PC-3 (cell line): Measurements from ENCODE around the gene FHAD1. TPM values are rescaled to one million over a fixed set of nuclear protein-coding genes. Genes with fewer than 3 reads are reported as not detected.

Source experiments
- ATAC-seq: fragments of 200-7000 bp; cut with Tn5 transposase; 2 replicates; pipeline ENCODE4 v1.9.1; 2020; ENCODE audit warnings: mild to moderate bottlenecking, moderate library complexity
- BruUV-seq: library from RNA; stranded (reverse); fragments of 400-500 nt; replicated peaks from 2 replicates; lab custom pipeline; 2021; lab: Mats Ljungman, UMichigan
- CTCF ChIA-PET: fragments of 300-600 bp; sonication (Branson Sonifier 250); formaldehyde crosslinking; loops from one replicate; lab custom pipeline; 2022; ENCODE audit warnings: antibody characterized with exemption; lab: Charles Lee
- POLR2A ChIA-PET: fragments of 300-600 bp; sonication (Branson Sonifier 250); formaldehyde crosslinking; loops from one replicate; lab custom pipeline; 2022; ENCODE audit warnings: antibody characterized with exemption; ENCODE audit not compliant: unreplicated experiment; lab: Charles Lee
- DNase-seq: peaks from one replicate; pipeline ENCODE4 v3.0.0-alpha.2; 2015
- H2AFZ ChIP-seq: fragments of 300-600 bp; sonication (generic); 2 replicates; pipeline ENCODE4 v1.6.0; 2016; ENCODE audit warnings: antibody characterized with exemption, low read length
- H3F3A ChIP-seq: fragments of 300-600 bp; sonication (generic); one replicate; pipeline ENCODE4 v1.6.0; 2017; ENCODE audit warnings: antibody characterized with exemption, low read length, control low read depth, mild to moderate bottlenecking; ENCODE audit not compliant: unreplicated experiment
- H3K27ac ChIP-seq: fragments of 300-600 bp; sonication (generic); 2 replicates; pipeline ENCODE4 v1.5.1; 2016; ENCODE audit warnings: mild to moderate bottlenecking, low read length
- H3K27me3 ChIP-seq: fragments of 300-600 bp; sonication (generic); 2 replicates; pipeline ENCODE4 v1.6.1; 2016; ENCODE audit warnings: low read length, mixed read lengths
- H3K36me3 ChIP-seq: fragments of 300-600 bp; sonication (generic); 2 replicates; pipeline ENCODE4 v1.6.1; 2016; ENCODE audit warnings: low read depth, mixed run types, low read length, mixed read lengths
- H3K4me1 ChIP-seq: fragments of 300-600 bp; sonication (generic); 2 replicates; pipeline ENCODE4 v1.5.1; 2016; ENCODE audit warnings: low read length; ENCODE audit not compliant: insufficient read depth
- H3K4me2 ChIP-seq: fragments of 300-600 bp; sonication (generic); 2 replicates; pipeline ENCODE4 v1.6.0; 2016; ENCODE audit warnings: low read length
- H3K4me3 ChIP-seq: fragments of 300-600 bp; sonication (generic); 2 replicates; pipeline ENCODE4 v1.5.1; 2016; ENCODE audit warnings: mild to moderate bottlenecking, low read length, mixed read lengths
- H3K79me2 ChIP-seq: fragments of 300-600 bp; sonication (generic); 2 replicates; pipeline ENCODE4 v1.6.1; 2017; ENCODE audit warnings: low read length, mixed read lengths
- H3K9ac ChIP-seq: fragments of 300-600 bp; sonication (generic); 2 replicates; pipeline ENCODE4 v1.6.0; 2016; ENCODE audit warnings: mild to moderate bottlenecking, low read length
- H3K9me2 ChIP-seq: fragments of 300-600 bp; sonication (generic); replicated peaks from 2 replicates; pipeline ENCODE4 v1.6.1; 2016; ENCODE audit warnings: mixed run types, low read length, mixed read lengths
- H3K9me3 ChIP-seq: fragments of 300-600 bp; sonication (generic); 2 replicates; pipeline ENCODE4 v1.6.1; 2016; ENCODE audit warnings: low read length, mixed read lengths
- H4K20me1 ChIP-seq: fragments of 300-600 bp; sonication (generic); 2 replicates; pipeline ENCODE4 v1.6.1; 2016; ENCODE audit warnings: low read length, mixed read lengths
- EZH2 ChIP-seq: fragments of 300-600 bp; sonication (generic); IDR thresholded peaks from one replicate; pipeline ENCODE4 v1.6.1; 2017; ENCODE audit warnings: antibody characterized with exemption, mild to moderate bottlenecking, low read length; ENCODE audit not compliant: unreplicated experiment
- EZH2phosphoT487 ChIP-seq: fragments of 300-600 bp; sonication (generic); IDR thresholded peaks from 2 replicates; pipeline ENCODE4 v1.6.1; 2018; ENCODE audit warnings: mild to moderate bottlenecking, antibody characterized with exemption, low read length, borderline replicate concordance
- intact Hi-C: fragments of 100-400 bp; cut with micrococcal nuclease; formaldehyde crosslinking; loops from 2 replicates; pipeline ENCODE4 v1.9.0; 2023
- total RNA-seq: library from RNA; depleted of rRNA; stranded (reverse); fragments of >200 nt; gene quantifications from 2 replicates; pipeline ENCODE4 v1.2.3, GENCODE V29; 2014
- TF ChIP-seq, protein P1 (sequence below): fragments of 300-600 bp; sonication (generic); conservative IDR thresholded peaks from 2 replicates; pipeline ENCODE4 v1.5.1; 2017; ENCODE audit warnings: antibody characterized with exemption, low read depth, mild to moderate bottlenecking, low read length

FHAD1 gene
- total RNA-seq, 1 experiment from 2014 or later, result 0.95 TPM

DNA sequence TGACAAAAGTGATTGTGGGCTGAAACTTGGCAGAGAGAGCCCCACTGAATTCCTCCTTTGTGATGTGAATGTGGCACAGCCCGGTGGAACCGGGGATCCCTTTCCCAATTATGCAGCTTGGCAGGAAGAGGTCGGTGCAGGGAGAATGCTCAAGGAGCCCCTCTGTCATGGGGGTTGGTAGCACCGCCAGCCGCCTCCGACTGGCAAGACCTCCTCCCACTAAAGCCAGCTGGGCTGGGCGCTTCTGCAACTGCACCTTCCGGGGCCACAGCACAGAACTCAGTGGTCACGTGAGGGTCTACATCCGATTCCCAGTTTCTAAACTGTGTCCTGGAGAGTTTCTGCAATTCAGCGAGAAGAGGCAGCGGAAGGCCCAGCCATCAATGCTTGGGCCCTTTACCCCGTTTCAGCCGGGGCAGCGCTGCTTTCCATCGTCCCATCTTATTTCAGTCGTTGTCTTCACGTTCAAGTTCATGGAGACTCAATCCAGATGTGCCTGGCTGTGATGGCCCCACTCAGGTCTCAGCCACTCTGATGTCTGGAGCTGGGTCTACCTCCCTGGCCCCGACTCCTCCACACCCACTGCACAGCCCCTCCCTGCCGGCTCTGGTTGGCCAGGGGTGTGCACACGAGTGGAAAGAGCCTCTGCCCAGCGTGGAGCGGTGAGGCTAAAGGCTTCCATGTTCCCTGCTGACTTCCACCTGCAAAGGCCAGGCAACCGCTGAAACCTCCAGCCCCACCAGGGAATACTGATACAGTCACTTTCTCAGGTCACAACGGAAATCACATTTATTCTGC is 39.8 kb upstream of the FHAD1 start:
- DNase-seq (no peak), ATAC-seq (no peak)
- H3F3A ChIP-seq, result no peaks in the 10 kb centered on the region
- BruUV-seq, result no TSS peak
- no peaks in the 10 kb centered on the region for H4K20me1 ChIP-seq
- H3K36me3 ChIP-seq, result no peaks in the 10 kb centered on the region; the same call in 1 of the 2 replicates
- peak overlapping the region; percentile 62 for H3K27ac ChIP-seq
- peaks cover 23% of the 10 kb centered on the region for H3K4me1 ChIP-seq
- ChIA-PET POLR2A (no interaction called here), CTCF (no interaction called here)
- no peaks in the 10 kb centered on the region for H3K27me3 ChIP-seq
- peaks cover 33% of the 10 kb centered on the region for H3K79me2 ChIP-seq
- no peak overlapping the region for H3K4me3 ChIP-seq
- no peaks in the 10 kb centered on the region for H3K9me3 ChIP-seq
- no peak overlapping the region for H3K9ac ChIP-seq
- H3K4me2 ChIP-seq, result peak overlapping the region; percentile 53
- TF ChIP-seq EZH2, result no peak
- H2AFZ ChIP-seq, result no peak overlapping the region
- intact Hi-C loops, result no loop called here
- no peaks in the 10 kb centered on the region for H3K9me2 ChIP-seq

DNA sequence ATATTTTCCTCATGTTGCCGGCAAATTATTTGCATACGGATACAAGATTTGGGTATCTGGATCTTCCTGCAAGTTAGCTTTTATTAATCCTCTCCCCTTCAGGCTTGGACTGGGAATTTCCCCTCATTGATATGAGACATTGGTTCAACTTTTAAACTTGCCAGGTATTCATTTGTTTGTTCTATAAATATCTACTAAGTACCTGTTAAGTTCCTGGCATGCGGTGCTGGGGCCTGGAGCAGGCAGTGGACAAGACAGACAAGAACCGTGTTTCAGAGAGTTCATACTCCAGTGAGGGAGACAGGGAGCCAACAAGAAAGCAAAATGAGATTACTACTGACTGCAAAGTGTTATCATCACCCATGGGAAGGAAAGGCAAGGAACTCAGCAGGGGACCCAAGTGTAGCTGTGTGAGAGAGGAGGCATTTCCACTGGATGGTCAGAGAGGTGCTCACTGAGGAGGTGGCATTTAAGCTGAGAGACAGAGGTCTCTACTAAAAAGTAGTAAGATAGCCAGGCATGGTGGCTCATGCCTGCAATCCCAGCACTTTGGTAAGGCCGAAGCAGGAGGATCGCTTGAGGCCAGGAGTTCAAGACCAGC is 39.1 kb upstream of the FHAD1 start:
- peaks cover 26% of the 10 kb centered on the region for H3K79me2 ChIP-seq
- H3F3A ChIP-seq, result no peaks in the 10 kb centered on the region
- H3K9me2 ChIP-seq, result no peaks in the 10 kb centered on the region
- CTCF ChIA-PET, result no interaction called here
- H3K27ac ChIP-seq, result no peak overlapping the region
- no TSS peak for BruUV-seq
- H3K4me3 ChIP-seq, result no peak overlapping the region
- intact Hi-C loops, result no loop called here
- H3K4me2 ChIP-seq, result no peak overlapping the region
- no peaks in the 10 kb centered on the region; the same call in 1 of the 2 replicates for H3K36me3 ChIP-seq
- H2AFZ ChIP-seq, result no peak overlapping the region
- H3K9ac ChIP-seq, result no peak overlapping the region
- no peaks in the 10 kb centered on the region for H3K27me3 ChIP-seq
- H3K4me1 ChIP-seq, result peaks cover 23% of the 10 kb centered on the region
- TF ChIP-seq EZH2, result no peak
- TF ChIP-seq, protein P1, sequence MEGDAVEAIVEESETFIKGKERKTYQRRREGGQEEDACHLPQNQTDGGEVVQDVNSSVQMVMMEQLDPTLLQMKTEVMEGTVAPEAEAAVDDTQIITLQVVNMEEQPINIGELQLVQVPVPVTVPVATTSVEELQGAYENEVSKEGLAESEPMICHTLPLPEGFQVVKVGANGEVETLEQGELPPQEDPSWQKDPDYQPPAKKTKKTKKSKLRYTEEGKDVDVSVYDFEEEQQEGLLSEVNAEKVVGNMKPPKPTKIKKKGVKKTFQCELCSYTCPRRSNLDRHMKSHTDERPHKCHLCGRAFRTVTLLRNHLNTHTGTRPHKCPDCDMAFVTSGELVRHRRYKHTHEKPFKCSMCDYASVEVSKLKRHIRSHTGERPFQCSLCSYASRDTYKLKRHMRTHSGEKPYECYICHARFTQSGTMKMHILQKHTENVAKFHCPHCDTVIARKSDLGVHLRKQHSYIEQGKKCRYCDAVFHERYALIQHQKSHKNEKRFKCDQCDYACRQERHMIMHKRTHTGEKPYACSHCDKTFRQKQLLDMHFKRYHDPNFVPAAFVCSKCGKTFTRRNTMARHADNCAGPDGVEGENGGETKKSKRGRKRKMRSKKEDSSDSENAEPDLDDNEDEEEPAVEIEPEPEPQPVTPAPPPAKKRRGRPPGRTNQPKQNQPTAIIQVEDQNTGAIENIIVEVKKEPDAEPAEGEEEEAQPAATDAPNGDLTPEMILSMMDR, result no peak
- TF ChIP-seq EZH2phosphoT487, result no peak
- H3K9me3 ChIP-seq, result no peaks in the 10 kb centered on the region
- DNase-seq, result no peak
- no peaks in the 10 kb centered on the region for H4K20me1 ChIP-seq
- ATAC-seq, result no peak
- POLR2A ChIA-PET, result no interaction called here

DNA sequence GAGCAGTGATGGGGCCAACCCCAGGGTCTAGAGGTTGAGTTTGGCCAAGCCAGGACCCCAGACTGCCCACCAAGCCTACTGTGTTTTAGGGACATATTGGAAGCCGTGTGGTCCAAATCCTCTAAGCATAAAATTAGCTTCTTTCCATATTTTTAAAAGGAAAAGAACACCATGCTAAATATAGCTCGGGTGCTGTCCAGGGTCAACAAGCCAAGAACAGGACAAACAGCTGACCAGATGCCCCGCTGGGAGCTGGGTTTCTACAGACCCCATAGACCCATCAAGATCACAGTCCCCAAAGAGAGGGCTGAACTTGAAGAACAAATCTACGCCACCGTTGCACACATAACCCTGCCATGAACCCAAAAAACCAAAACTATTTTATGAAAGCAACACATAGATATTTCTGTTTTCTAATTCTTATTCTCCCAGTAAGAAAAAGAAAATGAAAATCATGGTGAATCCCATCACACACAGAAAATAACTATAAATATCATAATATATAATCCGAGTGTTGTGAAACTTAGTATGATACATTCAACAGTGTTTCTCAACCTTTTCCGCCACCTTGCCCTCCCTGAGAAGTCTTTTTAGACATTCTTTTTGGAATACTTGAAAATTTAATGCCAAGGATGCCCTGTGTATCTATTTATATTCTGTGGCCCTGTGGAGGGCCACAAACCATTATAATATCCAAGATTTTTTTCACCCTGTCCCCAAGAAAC is 36.2 kb upstream of the FHAD1 start:
- Histone ChIP-seq H3F3A (no peaks in the 10 kb centered on the region), H3K79me2 (peaks cover 9% of the 10 kb centered on the region; the same call in 1 of the 2 replicates), H2AFZ (no peak overlapping the region), H3K4me1 (peaks cover 22% of the 10 kb centered on the region), H3K4me2 (no peak overlapping the region), H3K36me3 (no peaks in the 10 kb centered on the region; the same call in 1 of the 2 replicates), H4K20me1 (no peaks in the 10 kb centered on the region), H3K27ac (no peak overlapping the region), H3K9me3 (no peaks in the 10 kb centered on the region), H3K9me2 (no peaks in the 10 kb centered on the region), H3K4me3 (no peak overlapping the region), H3K27me3 (no peaks in the 10 kb centered on the region), H3K9ac (no peak overlapping the region)
- ATAC-seq (no peak), DNase-seq (no peak)
- no peak for TF ChIP-seq EZH2phosphoT487
- no peak for TF ChIP-seq EZH2
- TF ChIP-seq, protein P1, result no peak
- ChIA-PET POLR2A (no interaction called here), CTCF (interaction anchor here (0.6 kb wide), 1 partner anchor 59 kb away, joined by 4 read pairs; no protein-coding TSS in a partner anchor)
- intact Hi-C loops, result no loop called here
- BruUV-seq, result no TSS peak
